HCT116 (cell line): Measurements from ENCODE around the gene FITM2. TPM values are rescaled to one million over a fixed set of nuclear protein-coding genes. Genes with fewer than 3 reads are reported as not detected.

ENCODE experiments used
- ATAC-seq: fragments of 200-7000 bp; cut with Tn5 transposase; 2 replicates; pipeline ENCODE4 v1.9.1; 2020; ENCODE audit warnings: mild to moderate bottlenecking, moderate library complexity
- BruUV-seq: library from RNA; stranded (reverse); fragments of 400-500 nt; replicated peaks from 2 replicates; lab custom pipeline; 2021; lab: Mats Ljungman, UMichigan
- CTCF ChIA-PET: fragments of 300-600 bp; sonication (Branson Sonifier 250); formaldehyde crosslinking; loops from one replicate; lab custom pipeline; 2021; ENCODE audit warnings: antibody characterized with exemption; lab: Charles Lee
- POLR2A ChIA-PET: fragments of 300-600, 350-600 bp; sonication (Branson Sonifier 250); formaldehyde crosslinking; loops from one replicate; lab custom pipeline; 2021; ENCODE audit warnings: antibody characterized with exemption; lab: Charles Lee
- RAD21 ChIA-PET, 2 experiments: fragments of 300-600 bp; sonication (Branson Sonifier 250); formaldehyde crosslinking; loops; one replicate each; lab custom pipeline; 2023; ENCODE audit warnings: low total read pairs in 2 of 2; ENCODE audit not compliant: uncharacterized antibody in 2 of 2, unreplicated experiment in 2 of 2, low non-redundant PET in 1 of 2; lab: Charles Lee
- DNase-seq: peaks from one replicate; pipeline ENCODE4 v3.0.0-alpha.2; 2010; ENCODE audit warnings: low read depth, low spot score
- H2AFZ ChIP-seq: fragments of 200-600 bp; shearing (Covaris generic), sonication (generic); 2 replicates; pipeline ENCODE4 v1.6.1; 2017; ENCODE audit warnings: low read depth, mixed run types, mixed read lengths, antibody characterized with exemption, low read length; ENCODE audit not compliant: poor library complexity, severe bottlenecking
- H3K27ac ChIP-seq: 2 replicates; pipeline ENCODE4 v1.5.1; 2012; ENCODE audit warnings: low read depth, low read length
- H3K27me3 ChIP-seq: fragments of 200-600 bp; sonication (generic); 2 replicates; pipeline ENCODE4 v1.6.1; 2016; ENCODE audit warnings: mixed run types, low read length, mixed read lengths; ENCODE audit not compliant: insufficient read depth
- H3K36me3 ChIP-seq, 2 experiments: fragments of 200-500 bp in 1 of 2; fragments of 200-600 bp in 1 of 2; sonication (Bioruptor generic) in 1 of 2; sonication (generic) in 1 of 2; 2 replicates each; pipeline versions ENCODE4 v1.5.1 to v1.6.1; 2014 to 2016; ENCODE audit warnings: low read length in 2 of 2, inconsistent platforms in 1 of 2, mixed read lengths in 1 of 2, mixed run types in 1 of 2; ENCODE audit not compliant: insufficient read depth in 2 of 2, control insufficient read depth in 1 of 2
- H3K4me1 ChIP-seq, 2 experiments: fragments of 200-600 bp in 1 of 2; sonication (generic) in 1 of 2; 2 replicates each; pipeline versions ENCODE4 v1.5.1 to v1.6.1; 2012 to 2017; ENCODE audit warnings: low read length in 2 of 2, inconsistent platforms in 1 of 2, mild to moderate bottlenecking in 1 of 2, mixed read lengths in 1 of 2, mixed run types in 1 of 2, moderate library complexity in 1 of 2; ENCODE audit not compliant: insufficient read depth in 2 of 2, control insufficient read depth in 1 of 2
- H3K4me2 ChIP-seq: fragments of 200-600 bp; sonication (generic); 2 replicates; pipeline ENCODE4 v1.6.1; 2017; ENCODE audit warnings: mixed run types, low read length, mixed read lengths
- H3K4me3 ChIP-seq, 2 experiments: fragments of 200-600 bp in 1 of 2; sonication (generic) in 1 of 2; replicated peaks in 1 of 2; 2 replicates each; pipeline ENCODE4 v1.5.1; 2011 to 2016; ENCODE audit warnings: low read length in 2 of 2, control low read depth in 1 of 2, low read depth in 1 of 2, mild to moderate bottlenecking in 1 of 2, mixed read lengths in 1 of 2, mixed run types in 1 of 2
- H3K79me2 ChIP-seq: fragments of 200-600 bp; sonication (generic); 2 replicates; pipeline ENCODE4 v1.6.1; 2017; ENCODE audit warnings: mild to moderate bottlenecking, mixed run types, low read length, moderate library complexity, mixed read lengths; ENCODE audit not compliant: insufficient read depth
- H3K9ac ChIP-seq: fragments of 200-600 bp; sonication (generic); 2 replicates; pipeline ENCODE4 v1.6.1; 2016; ENCODE audit warnings: low read length, mixed read lengths
- H3K9me2 ChIP-seq: fragments of 200-600 bp; sonication (generic), shearing (Covaris generic); 2 replicates; pipeline ENCODE4 v1.6.1; 2017; ENCODE audit warnings: mixed run types, mild to moderate bottlenecking, moderate library complexity; ENCODE audit not compliant: insufficient read depth
- H3K9me3 ChIP-seq, 2 experiments: fragments of 200-500 bp in 1 of 2; fragments of 200-600 bp in 1 of 2; sonication (Bioruptor generic) in 1 of 2; sonication (generic) in 1 of 2; 2 replicates each; pipeline ENCODE4 v1.6.1; 2014 to 2017; ENCODE audit warnings: low read length in 2 of 2, mixed read lengths in 2 of 2, inconsistent platforms in 1 of 2, low read depth in 1 of 2, mild to moderate bottlenecking in 1 of 2, mixed run types in 1 of 2, moderate library complexity in 1 of 2; ENCODE audit not compliant: control insufficient read depth in 1 of 2, insufficient read depth in 1 of 2
- H4K20me1 ChIP-seq: fragments of 200-600 bp; sonication (generic), shearing (Covaris generic); 2 replicates; pipeline ENCODE4 v1.6.1; 2017; ENCODE audit warnings: mixed run types, mild to moderate bottlenecking, moderate library complexity; ENCODE audit not compliant: insufficient read depth
- EGR1 ChIP-seq: IDR thresholded peaks from 2 replicates; pipeline ENCODE4 v1.6.1; 2012; ENCODE audit warnings: low read depth
- EZH2phosphoT487 ChIP-seq: fragments of 200-600 bp; IDR thresholded peaks from 2 replicates; pipeline ENCODE4 v1.6.1; 2018; ENCODE audit warnings: antibody characterized with exemption, borderline replicate concordance
- JUND ChIP-seq: IDR thresholded peaks from 2 replicates; pipeline ENCODE4 v1.6.1; 2012
- MAX ChIP-seq: IDR thresholded peaks from 2 replicates; pipeline ENCODE4 v1.6.1; 2012
- POLR2A ChIP-seq: IDR thresholded peaks from 2 replicates; pipeline ENCODE4 v1.7.0; 2011; ENCODE audit warnings: borderline replicate concordance; ENCODE audit not compliant: insufficient read depth, insufficient read length; ENCODE audit errors: extremely low read depth
- POLR2AphosphoS5 ChIP-seq: IDR thresholded peaks from 2 replicates; pipeline ENCODE4 v1.6.1; 2011; ENCODE audit warnings: mild to moderate bottlenecking, low read depth, low read length, moderate library complexity
- SRF ChIP-seq: IDR thresholded peaks from 2 replicates; pipeline ENCODE4 v1.6.1; 2012; ENCODE audit warnings: low read depth
- TCF7L2 ChIP-seq: IDR thresholded peaks from 2 replicates; pipeline ENCODE4 v1.7.0; 2011; ENCODE audit warnings: borderline replicate concordance, inconsistent platforms; ENCODE audit not compliant: insufficient read depth, insufficient read length; ENCODE audit errors: extremely low read depth
- ZBTB33 ChIP-seq: IDR thresholded peaks from 2 replicates; pipeline ENCODE4 v1.6.1; 2011; ENCODE audit warnings: mild to moderate bottlenecking, low read length, moderate library complexity; ENCODE audit not compliant: insufficient replicate concordance; ENCODE audit errors: extremely low read depth
- intact Hi-C: fragments of 100-400 bp; cut with micrococcal nuclease; formaldehyde crosslinking; loops from 2 replicates; pipeline ENCODE4 v1.10.0; 2022
- total RNA-seq: library from RNA; stranded (reverse); gene quantifications from one replicate; pipeline ENCODE4 v1.2.1, GENCODE V29; 2021; ENCODE audit not compliant: unreplicated experiment

The FITM2 gene
- total RNA-seq, 1 experiment from 2014 or later = 5.2 TPM

GRCh38 chr20:44324343-44324742, 13.3 kb upstream of the FITM2 start:
- Histone ChIP-seq H3K9me3 (no peaks in the 10 kb centered on the region), H3K4me2 (peak overlapping the region; percentile 9; the same call in 1 of the 2 replicates), H3K4me1 (peaks cover 20 to 23% of the 10 kb centered on the region in 2 experiments; a peak in 3 of 4 replicates), H3K4me3 (no peak overlapping the region), H3K9me2 (no peaks in the 10 kb centered on the region), H3K27me3 (no peaks in the 10 kb centered on the region), H4K20me1 (no peaks in the 10 kb centered on the region), H3K79me2 (no peaks in the 10 kb centered on the region), H3K9ac (no peak overlapping the region), H3K36me3 (no peaks in the 10 kb centered on the region), H2AFZ (no peak overlapping the region), H3K27ac (no peak overlapping the region)
- POLR2A ChIA-PET = no interaction called here
- intact Hi-C loops = no loop called here
- peak; percentile 64 for ATAC-seq
- TF ChIP-seq EZH2phosphoT487 (no peak), JUND (no peak), POLR2AphosphoS5 (no peak), EGR1 (no peak), SRF (no peak), POLR2A (no peak), MAX (no peak), TCF7L2 (no peak), ZBTB33 (no peak)
- TF ChIP-seq, all 23 proteins: peak for 0
- RAD21 ChIA-PET = no interaction called here
- BruUV-seq = no TSS peak
- no peak for DNase-seq
- CTCF ChIA-PET = no interaction called here
